ENCODE results near the gene TMA7. TPM values are rescaled to one million over a fixed set of nuclear protein-coding genes. Genes with fewer than 3 reads are reported as not detected.

Gene TMA7
- total and polyA plus RNA-seq, 2 of the 13 experiments (the other 11 are each of a cell fraction or from before 2014, with no cell fraction given): 100 to 486 TPM

DNA sequence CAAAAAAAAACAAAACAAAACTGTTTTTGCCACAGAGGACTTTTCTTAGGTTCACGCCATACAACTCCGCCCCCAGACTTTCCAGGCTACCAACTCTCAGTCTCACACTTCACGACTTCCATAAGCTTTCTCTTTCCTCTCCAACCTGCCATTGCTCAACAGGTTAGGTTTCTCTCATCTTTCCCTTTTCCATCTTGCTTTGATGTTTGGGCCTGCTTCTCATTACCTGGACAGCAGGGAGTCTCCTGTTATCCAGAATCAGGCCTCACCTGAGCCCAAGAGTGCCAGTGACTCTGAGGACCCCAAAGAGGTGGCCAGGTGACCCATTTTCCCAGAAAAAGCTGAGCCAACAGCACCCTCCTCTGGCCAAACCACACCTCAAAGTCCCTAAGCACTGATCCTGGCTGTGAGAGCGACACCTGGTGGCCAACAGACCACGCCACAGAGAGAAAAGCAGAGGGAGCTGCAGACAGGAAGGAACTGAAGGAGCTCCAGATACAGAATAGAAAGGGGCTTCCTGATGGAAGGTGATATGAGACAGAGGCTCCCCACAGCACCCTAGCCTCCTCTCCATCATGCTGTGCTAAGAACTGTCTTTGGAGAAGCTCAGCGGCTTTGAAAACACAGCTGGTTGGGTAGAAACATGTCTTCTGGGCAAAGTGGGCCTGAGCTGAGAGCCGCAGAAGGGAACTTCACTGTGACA is 4.1 kb upstream of the TMA7 start (continued):
- TF ChIP-seq, protein P1, sequence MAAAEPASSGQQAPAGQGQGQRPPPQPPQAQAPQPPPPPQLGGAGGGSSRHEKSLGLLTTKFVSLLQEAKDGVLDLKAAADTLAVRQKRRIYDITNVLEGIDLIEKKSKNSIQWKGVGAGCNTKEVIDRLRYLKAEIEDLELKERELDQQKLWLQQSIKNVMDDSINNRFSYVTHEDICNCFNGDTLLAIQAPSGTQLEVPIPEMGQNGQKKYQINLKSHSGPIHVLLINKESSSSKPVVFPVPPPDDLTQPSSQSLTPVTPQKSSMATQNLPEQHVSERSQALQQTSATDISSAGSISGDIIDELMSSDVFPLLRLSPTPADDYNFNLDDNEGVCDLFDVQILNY (CRISPR knock-in tag; conservative IDR thresholded peaks at IDR 0.05): no peak
- 0 out of 2 replicates have a peak, but pooled peaks have one; percentile 43 for TF ChIP-seq MIER3 (CRISPR knock-in tag; IDR thresholded peaks at IDR 0.05; ENCODE audit: borderline replicate concordance)
- no peak for TF ChIP-seq LCORL (IDR thresholded peaks at IDR 0.05)
- peak; percentile 60; the same call in 1 of the 2 replicates for TF ChIP-seq LCORL (CRISPR knock-in tag; IDR thresholded peaks at IDR 0.05)
- TF ChIP-seq KLF13 (CRISPR knock-in tag; IDR thresholded peaks at IDR 0.05): no peak
- TF ChIP-seq HMGA1 (CRISPR knock-in tag; conservative IDR thresholded peaks at IDR 0.05): no peak
- TF ChIP-seq PRMT3 (CRISPR knock-in tag; IDR thresholded peaks at IDR 0.05; ENCODE audit: borderline replicate concordance, low read depth): no peak
- no peak for TF ChIP-seq ZNF629 (CRISPR knock-in tag; conservative IDR thresholded peaks at IDR 0.05)
- no peak for TF ChIP-seq DPF2 (CRISPR knock-in tag; IDR thresholded peaks at IDR 0.05; ENCODE audit: borderline replicate concordance, low read depth)
- TF ChIP-seq GLI4 (CRISPR knock-in tag; IDR thresholded peaks at IDR 0.05; ENCODE audit: borderline replicate concordance): no peak
- TF ChIP-seq BORCS8-MEF2B (CRISPR knock-in tag; IDR thresholded peaks at IDR 0.05): no peak
- peak; percentile 65; the same call in 1 of the 2 replicates for TF ChIP-seq ZBTB7B (CRISPR knock-in tag; IDR thresholded peaks at IDR 0.05)
- peak; percentile 69; the same call in 1 of the 2 replicates for TF ChIP-seq TFAP4 (IDR thresholded peaks at IDR 0.05; ENCODE audit: borderline replicate concordance, low read depth)
- TF ChIP-seq ZNF597 (CRISPR knock-in tag; IDR thresholded peaks at IDR 0.05): no peak
- TF ChIP-seq, protein P2, sequence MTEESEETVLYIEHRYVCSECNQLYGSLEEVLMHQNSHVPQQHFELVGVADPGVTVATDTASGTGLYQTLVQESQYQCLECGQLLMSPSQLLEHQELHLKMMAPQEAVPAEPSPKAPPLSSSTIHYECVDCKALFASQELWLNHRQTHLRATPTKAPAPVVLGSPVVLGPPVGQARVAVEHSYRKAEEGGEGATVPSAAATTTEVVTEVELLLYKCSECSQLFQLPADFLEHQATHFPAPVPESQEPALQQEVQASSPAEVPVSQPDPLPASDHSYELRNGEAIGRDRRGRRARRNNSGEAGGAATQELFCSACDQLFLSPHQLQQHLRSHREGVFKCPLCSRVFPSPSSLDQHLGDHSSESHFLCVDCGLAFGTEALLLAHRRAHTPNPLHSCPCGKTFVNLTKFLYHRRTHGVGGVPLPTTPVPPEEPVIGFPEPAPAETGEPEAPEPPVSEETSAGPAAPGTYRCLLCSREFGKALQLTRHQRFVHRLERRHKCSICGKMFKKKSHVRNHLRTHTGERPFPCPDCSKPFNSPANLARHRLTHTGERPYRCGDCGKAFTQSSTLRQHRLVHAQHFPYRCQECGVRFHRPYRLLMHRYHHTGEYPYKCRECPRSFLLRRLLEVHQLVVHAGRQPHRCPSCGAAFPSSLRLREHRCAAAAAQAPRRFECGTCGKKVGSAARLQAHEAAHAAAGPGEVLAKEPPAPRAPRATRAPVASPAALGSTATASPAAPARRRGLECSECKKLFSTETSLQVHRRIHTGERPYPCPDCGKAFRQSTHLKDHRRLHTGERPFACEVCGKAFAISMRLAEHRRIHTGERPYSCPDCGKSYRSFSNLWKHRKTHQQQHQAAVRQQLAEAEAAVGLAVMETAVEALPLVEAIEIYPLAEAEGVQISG (CRISPR knock-in tag; IDR thresholded peaks at IDR 0.05): peak; percentile 74
- TF ChIP-seq ZNF678 (CRISPR knock-in tag; IDR thresholded peaks at IDR 0.05): no peak
- no peak for TF ChIP-seq RFX1 (IDR thresholded peaks at IDR 0.05)
- peak; percentile 57; the same call in 1 of the 2 replicates for TF ChIP-seq ZNF205 (CRISPR knock-in tag; IDR thresholded peaks at IDR 0.05)
- no peak for TF ChIP-seq TIGD3 (CRISPR knock-in tag; IDR thresholded peaks at IDR 0.05; ENCODE audit: borderline replicate concordance)
- TF ChIP-seq, protein P3, sequence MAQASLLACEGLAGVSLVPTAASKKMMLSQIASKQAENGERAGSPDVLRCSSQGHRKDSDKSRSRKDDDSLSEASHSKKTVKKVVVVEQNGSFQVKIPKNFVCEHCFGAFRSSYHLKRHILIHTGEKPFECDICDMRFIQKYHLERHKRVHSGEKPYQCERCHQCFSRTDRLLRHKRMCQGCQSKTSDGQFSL (CRISPR knock-in tag; IDR thresholded peaks at IDR 0.05): 0 out of 2 replicates have a peak, but pooled peaks have one; percentile 47
- TF ChIP-seq ZNF777 (CRISPR knock-in tag; IDR thresholded peaks at IDR 0.05): no peak
- TF ChIP-seq KDM5B (CRISPR knock-in tag; IDR thresholded peaks at IDR 0.05; ENCODE audit: borderline replicate concordance): no peak; the same call in 1 of the 2 replicates
- TF ChIP-seq ESRRA (CRISPR knock-in tag; IDR thresholded peaks at IDR 0.05; ENCODE audit: low read depth): peak; percentile 32; the same call in 1 of the 2 replicates
